HG03280 (cell line): ENCODE measurements around the gene KMT2A.

Experiments
- ATAC-seq: cut with Tn5 transposase; IDR thresholded peaks from one replicate; pipeline ENCODE4 v1.9.1; 2021; ENCODE audit warnings: mild to moderate bottlenecking, moderate library complexity; ENCODE audit not compliant: unreplicated experiment

The KMT2A gene

GRCh38 chr11:118531597-118532084 lies 95.3 kb downstream of the KMT2A start:
- no peak for ATAC-seq

- no peak for ATAC-seq
These were observed 95.8 kb downstream of the KMT2A start for GRCh38 chr11:118532091-118532490.

DNA sequence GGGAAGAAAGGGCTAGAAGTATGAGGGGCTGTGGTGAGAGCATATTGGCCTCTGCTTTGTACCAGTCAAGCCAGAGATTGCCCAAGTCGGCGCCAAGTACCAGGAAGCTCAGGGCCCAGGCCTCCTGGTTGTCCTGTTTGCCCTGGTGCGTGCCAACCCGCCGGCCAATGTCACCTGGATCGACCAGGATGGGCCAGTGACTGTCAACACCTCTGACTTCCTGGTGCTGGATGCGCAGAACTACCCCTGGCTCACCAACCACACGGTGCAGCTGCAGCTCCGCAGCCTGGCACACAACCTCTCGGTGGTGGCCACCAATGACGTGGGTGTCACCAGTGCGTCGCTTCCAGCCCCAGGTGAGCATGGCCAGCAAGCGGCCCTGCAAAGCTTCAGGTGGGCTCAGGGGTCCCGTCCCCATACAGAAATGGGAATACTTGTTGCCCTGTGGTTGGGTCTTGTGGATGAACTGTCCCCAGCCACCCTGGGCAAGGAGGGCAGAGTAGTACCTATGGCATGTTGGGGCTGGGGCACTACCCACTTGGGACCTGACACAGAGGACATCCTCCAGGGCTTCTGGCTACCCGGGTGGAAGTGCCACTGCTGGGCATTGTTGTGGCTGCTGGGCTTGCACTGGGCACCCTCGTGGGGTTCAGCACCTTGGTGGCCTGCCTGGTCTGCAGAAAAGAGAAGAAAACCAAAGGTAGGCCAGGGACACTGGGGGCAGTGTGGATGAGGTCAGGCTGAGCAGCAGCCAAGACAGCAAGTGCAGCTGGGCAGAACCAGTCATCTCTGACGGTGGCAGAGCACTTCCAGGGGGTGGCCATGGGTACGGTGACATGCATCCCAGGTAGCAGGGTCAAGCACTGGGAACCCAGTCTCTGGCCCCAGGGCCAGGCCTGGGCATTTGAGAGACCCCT lies 96.8 kb downstream of the KMT2A start:
- ATAC-seq: no peak

GRCh38 chr11:118533769-118534729 lies 97.8 kb downstream of the KMT2A start:
- ATAC-seq: no peak

DNA sequence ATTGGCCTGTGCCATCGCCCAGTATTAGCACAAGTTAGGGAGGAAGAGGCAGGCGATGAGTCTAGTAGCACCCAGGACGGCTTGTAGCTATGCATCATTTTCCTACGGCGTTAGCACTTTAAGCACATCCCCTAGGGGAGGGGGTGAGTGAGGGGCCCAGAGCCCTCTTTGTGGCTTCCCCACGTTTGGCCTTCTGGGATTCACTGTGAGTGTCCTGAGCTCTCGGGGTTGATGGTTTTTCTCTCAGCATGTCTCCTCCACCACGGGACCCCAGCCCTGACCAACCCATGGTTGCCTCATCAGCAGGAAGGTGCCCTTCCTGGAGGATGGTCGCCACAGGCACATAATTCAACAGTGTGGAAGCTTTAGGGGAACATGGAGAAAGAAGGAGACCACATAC lies 99.0 kb downstream of the KMT2A start:
- ATAC-seq: no peak

- no peak for ATAC-seq
These were observed 100.4 kb downstream of the KMT2A start for GRCh38 chr11:118536726-118537125.

DNA sequence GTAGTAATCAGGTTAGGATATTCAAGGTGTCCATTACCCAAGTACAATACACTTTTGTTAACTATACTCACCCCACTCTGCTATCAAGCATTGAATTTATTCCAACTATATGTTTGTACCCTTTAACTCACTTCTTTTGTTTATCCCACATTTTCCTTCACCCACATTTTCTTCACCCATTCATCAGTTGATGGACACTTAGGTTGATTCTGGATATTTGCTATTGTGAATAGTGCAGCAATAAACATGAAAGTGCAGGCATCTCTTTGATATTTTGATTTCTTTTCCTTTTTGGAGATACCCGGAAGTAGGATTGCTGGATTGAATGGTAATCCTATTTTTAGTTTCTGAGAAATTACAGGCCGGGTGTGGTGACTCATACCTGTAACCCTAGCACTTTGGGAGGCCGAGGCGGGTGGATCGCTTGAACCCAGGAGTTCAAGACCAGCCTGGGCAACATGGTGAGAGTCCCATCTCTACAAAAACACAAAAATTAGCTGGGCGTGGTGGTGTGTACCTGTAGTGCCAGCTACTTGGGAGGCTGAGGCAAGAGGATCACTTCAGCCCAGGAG lies 101.2 kb downstream of the KMT2A start:
- ATAC-seq: no peak

GRCh38 chr11:118544010-118544646 lies 107.8 kb downstream of the KMT2A start:
- ATAC-seq: no peak

- no peak for ATAC-seq
These were observed 108.3 kb downstream of the KMT2A start for GRCh38 chr11:118544647-118545010.

DNA sequence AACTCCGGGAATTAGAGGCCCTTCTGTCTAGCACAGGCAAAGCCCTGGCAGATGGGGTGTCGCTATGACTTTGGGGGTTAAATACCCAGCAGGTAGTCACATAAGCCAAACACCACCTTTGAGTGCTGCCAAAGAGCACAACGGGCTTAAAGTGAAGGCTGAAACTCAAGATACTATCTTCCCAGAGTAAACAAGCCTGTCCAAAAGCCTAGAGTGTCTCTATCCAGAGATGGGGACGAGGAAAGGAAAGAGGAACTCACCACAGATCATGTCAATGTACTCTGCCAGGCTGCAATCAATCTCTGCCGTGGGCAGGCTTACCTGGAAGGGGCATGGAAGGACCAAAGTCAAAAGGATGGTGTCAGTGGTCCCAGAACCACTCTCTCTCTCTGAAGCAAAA lies 109.2 kb downstream of the KMT2A start:
- ATAC-seq: no peak

DNA sequence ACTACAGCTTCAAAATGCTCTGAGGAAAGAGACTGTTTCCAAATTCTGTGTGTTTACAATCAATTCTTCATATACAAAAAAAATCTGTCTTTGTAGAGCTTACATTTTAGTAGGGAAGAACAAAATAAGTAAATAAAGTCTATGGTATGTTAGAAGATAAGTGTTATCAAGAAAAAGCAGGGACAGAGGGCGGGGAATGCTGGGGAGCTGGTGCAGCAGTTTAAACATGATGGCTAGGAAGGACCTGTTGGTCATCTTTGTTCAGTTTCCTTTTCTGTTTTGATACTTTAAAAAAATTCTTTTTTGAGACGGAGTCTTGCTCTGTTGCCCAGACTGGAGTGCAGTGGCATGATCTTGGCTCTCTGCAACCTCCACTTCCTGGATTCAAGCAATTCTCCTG lies 110.8 kb downstream of the KMT2A start:
- ATAC-seq: no peak

DNA sequence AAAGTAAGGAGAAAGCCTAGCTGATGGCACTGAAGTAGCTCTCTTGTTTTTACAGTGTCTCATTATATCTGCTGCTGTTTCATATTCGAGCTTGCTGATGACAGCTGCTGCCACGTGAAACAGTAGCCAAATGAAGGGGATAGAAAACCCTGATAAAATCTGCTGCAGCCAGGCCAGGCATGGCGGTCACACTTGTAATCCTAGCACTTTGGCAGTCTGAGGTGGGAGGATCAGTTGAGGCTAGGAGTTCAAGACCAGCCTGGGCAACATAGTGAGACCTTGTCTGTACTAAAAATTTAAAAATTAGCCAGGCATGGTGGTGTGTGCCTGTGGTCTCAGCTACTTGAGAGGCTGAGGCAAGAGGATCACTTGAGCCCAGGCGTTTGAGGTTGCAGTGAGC lies 116.0 kb downstream of the KMT2A start:
- ATAC-seq: no peak

GRCh38 chr11:118560806-118561205 lies 124.5 kb downstream of the KMT2A start:
- no peak for ATAC-seq

- no peak for ATAC-seq
These were observed 128.8 kb downstream of the KMT2A start for GRCh38 chr11:118565051-118565450.

DNA sequence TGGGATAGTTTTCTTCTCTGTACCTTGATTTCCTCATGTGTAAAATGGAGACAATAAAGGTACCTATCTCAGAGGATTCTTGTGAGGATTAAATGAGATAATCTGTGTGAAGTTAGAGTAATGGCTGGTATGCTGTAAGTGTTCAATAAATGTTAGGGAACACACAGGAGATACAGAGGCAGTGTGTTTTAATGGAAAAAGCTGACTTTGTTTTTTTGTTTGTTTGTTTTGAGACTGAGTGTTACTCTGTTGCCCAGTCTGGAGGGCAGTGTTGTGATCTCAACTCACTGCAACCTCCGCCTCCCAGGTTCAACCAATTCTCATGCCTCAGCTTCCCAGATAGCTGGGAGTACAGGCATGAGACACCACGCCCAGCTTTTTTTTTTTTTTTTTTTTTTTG lies 133.4 kb downstream of the KMT2A start:
- no peak for ATAC-seq

- no peak for ATAC-seq
These were observed 134.5 kb downstream of the KMT2A start for GRCh38 chr11:118570787-118571186.

DNA sequence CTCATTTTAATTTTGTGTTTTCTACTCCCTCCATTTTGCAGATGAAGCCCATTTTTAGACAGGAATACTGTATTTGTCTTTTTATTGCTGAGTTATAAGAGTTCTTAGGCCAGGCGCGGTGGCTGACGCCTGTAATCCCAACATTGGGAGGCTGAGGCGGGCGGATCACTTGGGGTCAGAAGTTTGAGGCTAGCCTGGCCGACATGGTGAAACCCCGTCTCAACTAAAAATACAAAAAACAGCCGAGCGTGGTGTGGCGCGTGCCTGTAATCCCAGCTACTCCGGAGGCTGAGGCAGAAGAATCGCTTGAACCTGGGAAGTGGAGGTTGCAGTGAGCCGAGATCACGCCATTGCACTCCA lies 135.4 kb downstream of the KMT2A start:
- ATAC-seq: peak; percentile 8

- peak; percentile 70 for ATAC-seq
These were observed 136.0 kb downstream of the KMT2A start, which contains the start of gene ARCN1 for GRCh38 chr11:118572061-118572980. Gene ARCN1 (plus strand): TSS chr11:118572409. CDS start chr11:118572548, 139 bp downstream.

GRCh38 chr11:118572981-118573550 lies 136.8 kb downstream of the KMT2A start:
- ATAC-seq: peak; percentile 30
